Suprapubic skin (tissue), 3 donors: ENCODE data around the gene PEX1.

Experiments used
- CTCF ChIP-seq, 2 donors: fragments of 200-600 bp in 1 of 2; fragments of 450-650 bp in 1 of 2; sonication (generic) in 1 of 2; IDR thresholded peaks; one replicate each; pipeline ENCODE4 v1.5.1; 2016 to 2019; ENCODE audit warnings: antibody characterized with exemption in 2 of 2, mild to moderate bottlenecking in 1 of 2, moderate library complexity in 1 of 2
- POLR2AphosphoS5 ChIP-seq, 3 donors: sonication (generic); formaldehyde crosslinking; IDR thresholded peaks; one replicate each; pipeline ENCODE4 v1.6.1; 2017; ENCODE audit warnings: antibody characterized with exemption in 3 of 3

GRCh38 chr7:92437956-92438491, 90.3 kb downstream of the PEX1 start:
- no peak for TF ChIP-seq CTCF (IDR thresholded peaks at IDR 0.05)
- no peak for TF ChIP-seq POLR2AphosphoS5 (IDR thresholded peaks at IDR 0.05)
